HS-5 (cell line): Measurements from ENCODE around the gene PJA2.

Experiments
- DNase-seq: peaks from one replicate; pipeline ENCODE4 v3.0.0-alpha.2; 2012; ENCODE audit warnings: low read depth

PJA2 gene

GRCh38 chr5:109350537-109351270 lies 59.1 kb downstream of the PJA2 start:
- DNase-seq = no peak

DNA sequence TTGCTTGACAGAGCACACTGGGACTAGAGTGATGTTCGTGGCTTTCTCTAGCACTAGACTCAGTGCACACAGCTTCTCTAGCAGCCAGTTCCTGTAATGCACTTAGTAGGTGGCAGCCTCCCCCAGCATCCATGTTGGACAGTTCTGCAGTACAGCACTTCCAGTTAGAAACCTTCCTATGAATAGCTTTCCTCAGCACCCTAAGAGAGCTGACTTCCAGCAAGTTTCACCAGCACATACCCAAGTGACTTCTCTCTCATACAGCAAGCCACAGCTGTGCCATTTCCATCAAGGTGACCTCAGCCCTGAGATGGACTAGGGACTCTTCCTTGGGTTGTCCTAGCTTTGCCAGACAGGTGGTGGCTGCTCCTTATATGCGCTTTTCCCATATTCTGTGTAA lies 60.4 kb downstream of the PJA2 start:
- no peak for DNase-seq

DNA sequence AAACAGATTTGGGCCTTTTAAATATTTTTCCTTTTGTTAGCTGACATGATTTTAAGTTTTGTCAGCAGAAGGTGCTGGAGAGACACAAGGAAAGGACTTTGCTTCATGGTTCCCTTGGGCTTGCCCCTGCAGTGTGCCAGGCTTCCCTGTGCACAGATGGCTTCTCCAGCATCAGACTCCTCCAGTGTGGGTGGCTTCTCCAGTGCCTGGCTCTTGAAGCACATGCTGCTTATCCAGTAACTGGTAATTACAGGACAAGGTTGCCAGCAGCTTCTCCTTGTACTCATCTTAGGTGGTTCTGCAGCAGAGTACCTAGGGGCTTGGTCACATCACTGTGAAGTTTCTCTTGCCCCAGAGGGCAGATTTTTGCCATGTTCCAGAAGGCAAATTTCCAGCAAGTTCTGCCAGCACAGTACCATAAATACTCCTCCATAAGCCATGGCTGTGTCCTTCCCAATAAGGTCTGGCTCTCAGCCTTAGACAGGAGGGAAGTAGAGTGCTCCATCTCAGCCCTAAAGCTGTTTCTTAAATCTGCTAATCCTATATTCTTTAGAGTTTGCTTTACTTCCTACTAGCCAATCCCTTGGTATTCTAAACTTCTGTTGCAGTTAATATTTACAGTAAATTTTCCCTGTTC lies 62.4 kb downstream of the PJA2 start:
- DNase-seq = no peak

DNA sequence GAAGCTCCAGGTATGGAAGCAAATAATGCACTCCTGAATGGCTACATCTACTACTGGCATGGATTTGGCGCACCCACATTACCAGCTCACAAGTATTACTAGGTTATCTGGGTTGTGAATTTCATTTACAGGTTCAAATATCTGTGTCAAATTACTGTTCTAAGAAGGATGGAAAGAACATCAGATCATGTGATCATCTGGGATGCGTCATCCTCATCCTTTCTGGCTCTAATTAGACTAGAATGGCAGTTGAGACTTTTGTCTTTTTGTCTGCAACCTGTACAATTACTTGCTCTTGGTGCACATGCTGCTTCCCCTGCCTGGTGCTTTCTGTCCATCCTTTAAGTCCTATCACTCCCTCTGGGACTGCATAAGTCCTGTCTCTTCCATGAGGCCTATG lies 64.1 kb downstream of the PJA2 start:
- no peak for DNase-seq

GRCh38 chr5:109340351-109340750 lies 69.4 kb downstream of the PJA2 start:
- DNase-seq = no peak

DNA sequence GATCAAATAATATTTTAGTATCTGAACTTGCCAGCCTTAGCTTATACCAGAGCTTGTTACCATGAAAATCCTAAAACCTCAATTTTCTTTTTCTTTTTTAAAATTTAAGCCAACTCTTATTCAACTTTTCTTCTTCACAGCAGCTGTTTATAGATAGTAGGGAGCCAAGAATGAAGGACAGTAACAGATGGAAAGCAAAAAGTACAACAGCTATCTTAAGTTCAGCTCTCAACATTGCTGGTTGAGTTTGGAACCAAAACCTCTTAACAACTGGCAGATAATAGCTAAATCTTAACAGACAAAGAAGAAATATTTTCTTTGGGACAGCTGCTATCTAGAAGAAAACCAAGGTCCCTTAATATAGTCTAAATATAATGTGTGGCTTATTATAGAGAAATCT lies 74.7 kb downstream of the PJA2 start:
- DNase-seq = no peak

GRCh38 chr5:109334056-109334455 lies 75.7 kb downstream of the PJA2 start:
- no peak for DNase-seq

- peak; percentile 45 for DNase-seq
Measured at GRCh38 chr5:109329333-109330237, 80.2 kb downstream of the PJA2 start.

DNA sequence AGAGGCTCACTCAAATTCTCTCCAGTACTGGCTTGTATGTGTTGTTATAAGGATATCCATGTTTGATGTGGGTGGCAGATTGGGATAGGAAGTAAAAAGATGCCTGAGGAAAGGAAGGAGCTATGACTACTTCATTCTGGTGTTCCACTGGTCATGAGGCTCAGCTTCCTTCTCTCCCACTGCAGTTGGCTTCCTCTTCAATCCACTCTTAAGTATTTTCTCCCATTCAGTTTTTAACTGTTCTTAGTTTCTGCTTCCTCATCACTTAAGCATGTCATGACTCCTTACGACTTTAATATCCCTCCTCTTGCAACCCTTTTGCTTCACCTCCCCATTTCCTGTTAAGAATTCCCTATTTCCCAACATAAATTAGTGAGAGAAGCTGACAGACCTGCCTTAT lies 81.1 kb downstream of the PJA2 start:
- peak; percentile 30 for DNase-seq

DNA sequence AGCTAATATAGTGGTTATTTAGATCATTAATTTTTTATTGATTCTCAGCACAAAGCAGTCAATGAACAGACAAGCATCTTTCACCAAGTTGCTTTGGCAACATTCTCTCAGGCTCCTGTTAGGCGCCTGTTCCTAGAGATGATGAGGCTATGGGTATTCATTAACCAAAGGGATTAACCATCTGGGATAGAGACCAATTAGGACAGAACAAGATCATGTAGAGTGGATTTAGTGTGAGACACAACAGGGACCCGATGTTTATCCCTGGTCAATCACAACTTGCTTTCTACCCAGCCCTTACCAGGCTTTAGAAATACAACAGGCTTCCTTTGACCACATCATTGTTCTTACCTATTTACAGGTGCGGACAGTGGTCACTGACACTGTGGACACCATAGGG lies 82.2 kb downstream of the PJA2 start:
- no peak for DNase-seq

DNA sequence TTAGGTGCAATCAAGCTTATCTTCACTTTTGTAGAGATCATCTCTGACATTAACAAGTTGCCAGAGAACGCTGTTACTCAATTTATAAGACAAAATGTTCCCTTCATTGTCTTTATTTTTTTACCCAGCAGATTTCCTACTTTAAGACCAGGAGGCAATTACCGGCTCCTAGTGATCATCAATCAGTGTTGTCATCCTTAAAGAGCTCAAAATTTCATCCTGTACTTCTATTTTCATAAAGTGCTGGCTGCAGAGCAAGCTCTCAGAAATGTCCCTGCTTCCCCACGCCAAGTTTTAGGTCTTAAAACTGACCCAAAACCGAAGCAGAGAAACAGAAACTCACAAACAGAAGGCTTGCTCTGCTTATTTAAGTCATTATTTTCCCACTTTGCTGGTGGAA lies 82.9 kb downstream of the PJA2 start:
- no peak for DNase-seq

GRCh38 chr5:109325456-109325855 lies 84.3 kb downstream of the PJA2 start:
- DNase-seq = no peak

- no peak for DNase-seq
Measured at GRCh38 chr5:109324931-109325330, 84.8 kb downstream of the PJA2 start.

DNA sequence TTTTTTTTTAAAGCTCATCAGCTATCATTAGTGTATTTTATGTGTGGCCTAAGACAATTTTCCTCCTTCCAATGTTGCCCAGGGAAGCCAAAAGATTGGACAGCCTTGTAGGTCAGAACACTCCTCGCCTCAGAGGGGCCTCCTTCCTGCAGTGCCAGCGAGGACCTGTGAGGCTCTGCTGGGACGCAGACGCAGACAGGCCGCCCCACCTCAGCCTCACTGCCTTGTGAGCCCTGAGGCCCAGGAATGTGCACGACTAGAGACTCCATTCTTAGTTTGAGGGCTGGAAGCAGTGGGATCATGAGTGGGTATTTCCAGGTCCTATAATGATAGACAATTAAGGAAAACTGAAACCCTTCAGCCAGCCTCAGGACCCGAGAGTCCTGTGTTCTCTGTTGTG lies 85.4 kb downstream of the PJA2 start:
- DNase-seq = no peak

DNA sequence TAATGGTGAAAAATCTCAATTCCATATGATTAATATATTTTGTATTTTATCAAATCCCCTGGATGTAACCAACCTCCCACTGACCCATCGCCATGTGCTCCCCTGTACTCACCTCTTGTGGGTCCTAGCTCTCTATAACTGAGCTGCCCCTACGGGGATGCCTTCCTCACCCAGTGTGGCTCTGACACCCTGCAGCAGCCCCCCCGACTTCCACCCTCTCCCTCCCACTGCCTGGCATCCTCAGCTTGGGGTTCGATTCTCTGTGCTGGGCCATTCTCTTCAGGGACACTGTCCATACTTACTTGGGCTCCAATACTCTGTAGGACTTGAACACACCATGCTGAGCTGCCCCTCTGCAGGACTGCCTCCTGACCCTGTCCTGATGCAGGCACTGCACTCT lies 87.1 kb downstream of the PJA2 start:
- no peak for DNase-seq

DNA sequence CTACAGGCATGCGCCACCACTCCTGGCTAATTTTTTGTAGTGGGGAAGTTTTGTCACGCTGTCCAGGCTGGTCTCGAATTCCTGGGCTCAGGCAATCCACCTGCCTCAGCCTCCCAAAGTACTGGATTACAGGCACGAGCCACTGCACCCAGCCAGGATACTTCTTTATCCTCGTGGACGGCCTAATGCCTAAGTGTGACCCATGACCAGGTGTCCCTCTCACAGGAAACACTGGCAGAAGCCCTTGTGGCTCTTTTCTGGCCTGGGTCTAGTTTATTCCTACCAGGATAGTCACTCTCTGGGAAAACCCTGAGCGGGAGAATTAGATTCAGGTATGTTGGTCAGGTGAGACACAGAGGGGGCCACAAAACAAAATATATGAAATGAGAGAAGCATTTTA lies 90.4 kb downstream of the PJA2 start:
- DNase-seq = no peak

DNA sequence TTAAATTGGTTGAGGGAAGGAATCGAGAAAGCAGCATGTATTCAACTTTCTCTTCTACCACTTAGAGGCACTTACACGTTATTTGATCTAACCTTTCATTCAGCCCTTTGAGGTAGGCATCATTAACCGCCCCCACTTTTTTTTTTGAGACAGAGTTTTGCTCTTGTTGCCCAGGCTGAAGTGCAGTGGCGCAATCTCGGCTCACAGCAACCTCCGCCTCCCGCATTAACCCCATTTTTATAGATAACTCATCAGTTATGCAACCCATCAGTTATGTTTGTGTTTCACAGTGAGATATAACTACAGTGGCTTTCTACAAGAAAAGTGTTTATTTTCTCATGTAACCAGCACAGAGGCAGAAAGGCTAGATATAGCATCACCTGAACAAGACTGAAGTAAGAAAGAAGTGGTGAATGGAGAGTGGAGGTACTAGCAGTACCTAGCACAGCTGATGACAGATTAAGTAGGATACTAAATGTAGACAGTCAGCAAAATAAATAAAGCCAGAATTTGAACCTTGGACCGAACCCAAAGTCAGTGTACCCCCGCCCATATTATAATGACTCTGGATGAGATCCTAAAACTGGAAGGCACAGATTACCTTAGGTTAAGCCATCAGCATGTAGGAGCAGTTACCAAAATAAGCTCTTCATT lies 91.2 kb downstream of the PJA2 start:
- DNase-seq = no peak

DNA sequence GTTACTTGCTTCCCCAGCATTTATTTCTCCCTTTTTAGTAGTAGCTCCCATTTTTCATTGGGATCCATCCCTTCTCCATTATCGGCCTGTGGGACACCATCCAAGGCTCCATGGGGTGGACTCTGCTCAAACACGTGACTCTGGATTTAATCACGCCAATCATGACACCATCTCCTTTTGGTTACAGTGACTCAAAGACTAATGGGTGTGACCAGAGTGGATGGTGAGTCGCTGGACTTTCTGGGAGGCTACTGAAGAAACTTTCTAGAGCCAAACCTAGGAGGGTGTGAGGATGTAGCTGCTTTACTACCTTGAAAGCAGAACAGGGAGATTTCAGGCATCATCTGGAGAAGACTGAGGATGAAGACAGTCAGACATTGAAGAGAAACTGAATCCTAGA lies 93.1 kb downstream of the PJA2 start:
- peak; percentile 58 for DNase-seq

GRCh38 chr5:109315245-109315644 lies 94.5 kb downstream of the PJA2 start:
- DNase-seq = no peak

DNA sequence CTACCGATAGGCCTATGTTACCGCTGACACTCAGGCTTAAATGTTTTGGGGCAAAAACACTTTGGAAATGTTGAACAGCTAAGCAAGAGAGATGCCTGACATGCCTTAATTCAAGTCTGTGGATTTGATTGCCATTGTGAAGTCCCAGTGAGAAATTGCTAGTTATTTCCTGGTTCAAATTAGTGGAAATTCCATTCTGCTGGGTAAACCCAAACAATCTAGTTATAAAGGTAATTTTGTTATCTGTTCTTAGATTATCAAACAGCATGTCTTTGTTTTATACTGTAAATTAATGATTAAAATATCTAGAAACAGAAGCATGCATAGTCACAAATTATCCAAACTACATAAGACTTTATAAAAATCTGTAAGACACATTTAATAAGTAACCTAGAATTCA lies 96.6 kb downstream of the PJA2 start:
- DNase-seq = no peak

DNA sequence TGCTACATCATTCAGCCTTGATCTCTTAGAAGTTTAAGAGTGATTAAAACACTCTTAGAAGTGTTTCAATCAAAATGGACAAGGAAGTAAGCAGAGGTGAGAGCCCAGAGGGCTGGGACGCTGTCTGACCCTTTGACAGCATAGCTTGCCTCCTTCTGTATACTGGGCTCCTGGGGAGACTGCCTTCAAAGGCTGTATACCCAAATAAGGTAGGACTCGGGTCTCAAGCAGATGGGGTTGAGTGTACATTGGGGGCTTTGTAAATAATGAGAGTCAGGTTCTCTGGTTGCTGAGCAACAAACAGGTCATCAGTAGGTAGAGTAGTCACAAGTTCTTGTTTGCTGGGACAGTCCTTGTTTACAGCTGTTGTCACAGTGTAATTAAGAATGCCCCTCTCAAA lies 97.1 kb downstream of the PJA2 start:
- no peak for DNase-seq

GRCh38 chr5:109310315-109310714 lies 99.5 kb downstream of the PJA2 start:
- no peak for DNase-seq
